PFSK-1 (cell line): ENCODE data around the gene TACC3.
A peak's percentile ranks its signal among the peaks of the same experiment; 100 is the strongest.

Experiments used
- FOXP2 ChIP-seq: optimal IDR thresholded peaks from 2 replicates; pipeline ENCODE3; 2011; ENCODE audit warnings: borderline replicate concordance, control low read depth, inconsistent platforms; ENCODE audit not compliant: insufficient read depth; ENCODE audit errors: extremely low read length, extremely low read depth
- POLR2AphosphoS5 ChIP-seq: IDR thresholded peaks from 2 replicates; pipeline ENCODE4 v1.6.1; 2012; ENCODE audit warnings: low read depth, mild to moderate bottlenecking, control low read depth, low read length, moderate library complexity
- REST ChIP-seq, 2 experiments: IDR thresholded peaks; 2 replicates each; pipeline versions ENCODE4 v1.6.1 to v1.8.0; 2011 to 2012; ENCODE audit warnings: low read depth in 2 of 2, low read length in 2 of 2, control low read depth in 1 of 2, inconsistent platforms in 1 of 2, mild to moderate bottlenecking in 1 of 2, moderate library complexity in 1 of 2; ENCODE audit not compliant: insufficient read depth in 1 of 2
- SIN3A ChIP-seq: IDR thresholded peaks from 2 replicates; pipeline ENCODE4 v1.6.1; 2012; ENCODE audit warnings: mild to moderate bottlenecking, low read length, moderate library complexity, borderline replicate concordance; ENCODE audit not compliant: insufficient read depth
- TAF1 ChIP-seq: IDR thresholded peaks from 2 replicates; pipeline ENCODE4 v1.6.1; 2012; ENCODE audit warnings: low read length, control low read depth, borderline replicate concordance; ENCODE audit not compliant: insufficient read depth

TACC3 gene

GRCh38 chr4:1723131-1723801 is 1.9 kb downstream of the TACC3 start:
- TF ChIP-seq TAF1 (no peak), FOXP2 (no peak), POLR2AphosphoS5 (no peak), REST (IDR thresholded peaks at IDR 0.05; ENCODE audit: insufficient read depth in 1 of 2, low read depth in 2 of 2, low read length in 2 of 2) (no peak), SIN3A (no peak)

- TF ChIP-seq POLR2AphosphoS5 = no peak
Measured at GRCh38 chr4:1725521-1725920, 4.2 kb downstream of the TACC3 start.

- TF ChIP-seq FOXP2 (no peak), REST (IDR thresholded peaks at IDR 0.05; ENCODE audit: insufficient read depth in 1 of 2, low read depth in 2 of 2, low read length in 2 of 2) (no peak), TAF1 (no peak), POLR2AphosphoS5 (no peak), SIN3A (no peak)
Measured at GRCh38 chr4:1726146-1726934, 5.0 kb downstream of the TACC3 start.

- TF ChIP-seq POLR2AphosphoS5 = peak; percentile 42; the same call in 1 of the 2 replicates
- no peak for TF ChIP-seq REST (IDR thresholded peaks at IDR 0.05; ENCODE audit: insufficient read depth in 1 of 2, low read depth in 2 of 2, low read length in 2 of 2)
- TF ChIP-seq SIN3A = peak; percentile 18; the same call in 1 of the 2 replicates
- TF ChIP-seq FOXP2 = no peak
Measured at GRCh38 chr4:1727117-1728031, 6.1 kb downstream of the TACC3 start.
